GM21381 (cell line): ENCODE measurements around the gene TRAF3.

Experiments used
- ATAC-seq: cut with Tn5 transposase; IDR thresholded peaks from one replicate; pipeline ENCODE4 v1.9.1; 2021; ENCODE audit warnings: mild to moderate bottlenecking, moderate library complexity; ENCODE audit not compliant: unreplicated experiment

Gene TRAF3

DNA sequence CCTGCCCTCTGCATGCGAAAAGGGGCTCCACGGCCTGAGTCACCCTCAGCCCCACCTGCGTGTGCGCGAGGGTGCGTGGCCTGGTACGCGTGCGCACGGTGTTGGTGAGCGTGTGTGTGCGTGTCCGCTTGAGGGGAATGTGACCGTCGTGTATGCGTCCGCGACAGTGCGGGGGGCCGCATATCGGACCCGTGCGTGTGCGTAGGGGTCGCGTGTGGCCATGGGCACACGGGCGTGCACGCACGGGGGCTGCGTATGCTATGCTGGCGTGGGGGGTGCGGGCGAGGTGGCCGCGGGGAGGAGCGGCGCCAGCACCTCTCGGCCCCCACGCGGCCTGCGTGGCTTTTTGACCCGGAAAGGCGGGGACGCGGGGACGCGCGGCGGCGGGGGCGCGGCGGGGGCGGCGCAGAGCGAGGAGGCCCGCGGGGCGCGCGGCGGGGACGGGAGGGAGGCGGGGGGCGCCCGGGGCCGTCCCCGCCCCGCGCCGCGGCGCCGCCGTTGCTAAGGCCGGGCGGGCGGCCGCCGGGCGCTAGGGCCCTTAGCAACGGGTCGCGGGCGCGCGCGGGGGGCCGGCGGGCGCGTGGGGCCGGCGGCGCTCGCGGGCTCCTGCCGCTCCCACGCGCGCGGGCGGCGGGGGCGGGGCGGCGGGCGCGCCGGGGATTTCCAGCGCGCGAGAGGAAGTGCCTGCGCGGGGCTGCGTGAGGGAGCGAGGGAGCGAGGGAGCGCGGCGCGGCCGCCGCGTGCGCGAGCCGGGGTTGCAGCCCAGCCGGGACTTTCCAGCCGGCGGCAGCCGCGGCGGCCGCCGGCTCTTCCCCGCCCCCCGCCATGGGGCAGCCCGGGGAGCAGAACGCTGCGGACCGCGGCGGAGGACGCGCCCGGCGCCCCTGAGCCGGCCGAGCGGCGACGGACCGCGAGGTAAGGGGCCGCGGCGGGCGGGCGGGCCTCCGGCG, at the start of gene TRAF3:
Gene TRAF3, plus strand, starts transcription at position 689 of the 950 bp plus-strand sequence. CDS start 92,753 bp downstream, outside the sequence.
- ATAC-seq = peak; percentile 53

GRCh38 chr14:102728501-102728900, 48.7 kb upstream of the TRAF3 start:
- no peak for ATAC-seq

GRCh38 chr14:102729268-102729667, 48.0 kb upstream of the TRAF3 start:
- no peak for ATAC-seq

DNA sequence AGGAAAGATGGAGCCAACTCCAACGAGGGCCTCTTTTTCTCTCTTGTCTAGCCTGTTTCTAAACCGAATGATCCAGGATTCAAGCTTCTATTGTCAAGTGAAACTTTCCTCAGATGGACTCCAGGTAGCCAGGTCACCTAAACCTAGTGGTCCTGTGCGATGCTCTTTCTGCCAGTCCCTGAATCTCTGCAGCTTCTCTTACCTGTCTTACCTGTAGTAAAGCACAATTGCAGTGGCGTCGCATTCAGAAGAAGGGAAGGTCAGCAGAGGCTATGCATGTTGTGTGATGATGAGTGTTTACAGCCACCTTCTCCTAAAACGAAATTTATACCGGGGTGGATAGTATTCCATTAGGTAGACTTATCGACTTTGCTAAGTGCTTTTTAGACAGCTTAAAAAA, 47.4 kb upstream of the TRAF3 start:
- no peak for ATAC-seq

DNA sequence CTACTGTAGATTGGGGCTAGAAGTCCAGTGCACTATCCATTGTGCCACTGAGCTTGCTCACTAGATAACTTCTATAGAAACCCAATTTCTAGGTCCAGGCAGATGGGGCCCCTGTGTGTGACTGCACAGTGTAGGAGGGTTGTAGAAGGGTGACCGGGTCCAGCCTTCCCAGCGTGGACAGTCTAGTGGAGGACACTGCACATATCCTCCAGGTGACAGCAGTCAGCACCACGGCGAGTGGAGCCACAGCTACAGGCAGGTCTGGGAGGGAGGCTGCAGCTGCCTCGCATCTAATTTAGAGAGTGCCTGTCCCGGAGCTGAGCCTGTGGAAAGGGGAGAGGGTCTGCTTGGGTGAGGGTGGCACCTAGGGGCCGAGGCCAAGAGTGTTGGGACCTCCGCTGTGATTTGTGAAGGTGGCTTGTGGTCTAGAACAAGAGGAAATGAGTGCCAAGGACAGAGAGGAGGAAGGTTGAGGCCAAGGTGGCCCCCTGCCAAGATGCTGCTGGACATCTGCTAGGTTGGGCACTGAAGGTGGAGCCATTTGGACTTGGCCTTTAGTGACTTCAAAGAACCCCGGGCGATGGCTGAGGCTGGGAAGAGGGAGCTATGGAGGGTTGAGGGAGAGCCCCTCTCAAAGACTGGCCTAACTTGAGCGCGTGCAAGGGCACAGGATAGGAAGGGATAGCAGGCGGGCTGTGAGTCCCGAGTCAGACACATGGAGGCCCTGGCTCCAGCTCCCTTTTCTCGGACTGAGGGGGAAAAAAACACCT, 46.0 kb upstream of the TRAF3 start:
- ATAC-seq = no peak

GRCh38 chr14:102731871-102732800, 45.1 kb upstream of the TRAF3 start:
- no peak for ATAC-seq

GRCh38 chr14:102732924-102733323, 44.3 kb upstream of the TRAF3 start:
- no peak for ATAC-seq

GRCh38 chr14:102733326-102733725, 43.9 kb upstream of the TRAF3 start:
- ATAC-seq = no peak

- ATAC-seq = no peak
Measured at GRCh38 chr14:102734436-102734835, 42.8 kb upstream of the TRAF3 start.

DNA sequence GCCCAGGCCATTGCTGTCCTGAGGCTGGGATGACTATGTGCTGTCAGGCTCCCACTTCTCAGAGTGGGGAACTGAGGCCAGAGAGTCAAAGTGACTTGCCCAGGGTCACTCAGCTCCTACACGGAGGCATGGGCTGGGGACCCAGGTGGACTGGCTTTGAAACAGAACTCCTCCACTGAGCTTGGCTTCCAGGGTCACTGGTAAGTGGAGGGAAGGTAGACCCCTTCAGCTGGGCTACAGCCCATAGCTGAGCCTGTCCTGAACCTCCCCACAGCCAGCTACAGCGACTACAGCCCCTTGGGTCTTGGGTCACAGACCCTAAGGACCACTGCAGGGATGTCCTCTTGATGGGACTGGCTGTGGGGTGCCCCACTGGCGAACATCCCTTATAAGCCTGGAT, 40.3 kb upstream of the TRAF3 start:
- ATAC-seq = no peak

- no peak for ATAC-seq
Measured at GRCh38 chr14:102737402-102738372, 39.6 kb upstream of the TRAF3 start.

- no peak for ATAC-seq
Measured at GRCh38 chr14:102738373-102739189, 38.7 kb upstream of the TRAF3 start.

- ATAC-seq = no peak
Measured at GRCh38 chr14:102739190-102739469, 38.1 kb upstream of the TRAF3 start.

GRCh38 chr14:102746634-102747438, 30.4 kb upstream of the TRAF3 start:
- no peak for ATAC-seq

GRCh38 chr14:102748806-102749205, 28.4 kb upstream of the TRAF3 start:
- no peak for ATAC-seq

DNA sequence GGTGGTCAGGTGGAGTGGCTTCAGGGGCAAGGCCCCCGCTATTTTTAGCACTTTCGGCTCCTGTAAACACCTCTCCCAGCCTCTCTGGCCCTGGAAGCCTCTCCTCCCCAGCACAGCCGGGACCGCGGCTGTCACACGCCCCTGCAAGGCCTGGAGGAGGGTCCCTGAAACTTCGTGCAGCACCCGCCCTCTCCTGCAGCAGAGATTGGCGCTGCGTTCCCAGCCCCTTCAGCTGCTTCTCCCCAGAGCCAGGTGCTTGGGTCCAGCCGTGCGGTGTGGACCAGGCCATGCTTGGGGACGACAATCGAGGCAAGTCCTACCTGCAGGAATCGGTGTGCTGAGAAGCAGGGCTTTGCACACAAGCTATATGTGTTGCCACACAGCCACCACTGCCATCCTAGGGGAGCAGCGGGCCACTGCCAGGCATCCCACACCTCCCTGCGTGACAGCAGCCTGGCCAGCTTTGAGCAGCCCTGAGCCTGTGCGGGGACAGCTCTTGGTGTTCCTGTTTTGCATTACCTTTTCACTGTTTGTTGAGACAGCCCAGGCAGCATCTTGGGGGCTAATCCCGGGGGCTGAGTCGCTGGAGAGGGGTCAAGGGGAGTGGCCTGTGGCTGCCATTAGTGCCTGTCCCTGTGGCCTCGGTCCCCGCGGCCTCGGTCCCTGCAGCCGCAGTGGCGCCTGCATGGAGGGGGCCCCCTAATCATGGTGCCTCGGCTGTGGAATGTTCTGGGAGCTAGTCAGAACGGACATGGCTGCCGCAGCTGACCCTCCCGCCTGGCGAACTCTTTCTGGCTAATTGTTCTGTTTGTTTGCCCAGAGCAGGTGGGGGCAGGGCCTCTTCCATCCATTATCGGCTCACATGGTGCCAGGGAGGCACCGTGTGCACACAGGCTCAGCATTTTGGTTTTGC, 27.6 kb upstream of the TRAF3 start:
- no peak for ATAC-seq

GRCh38 chr14:102750376-102750775, 26.9 kb upstream of the TRAF3 start:
- ATAC-seq = no peak
